Measurements from ENCODE around the gene RNF166.

Gene RNF166

DNA sequence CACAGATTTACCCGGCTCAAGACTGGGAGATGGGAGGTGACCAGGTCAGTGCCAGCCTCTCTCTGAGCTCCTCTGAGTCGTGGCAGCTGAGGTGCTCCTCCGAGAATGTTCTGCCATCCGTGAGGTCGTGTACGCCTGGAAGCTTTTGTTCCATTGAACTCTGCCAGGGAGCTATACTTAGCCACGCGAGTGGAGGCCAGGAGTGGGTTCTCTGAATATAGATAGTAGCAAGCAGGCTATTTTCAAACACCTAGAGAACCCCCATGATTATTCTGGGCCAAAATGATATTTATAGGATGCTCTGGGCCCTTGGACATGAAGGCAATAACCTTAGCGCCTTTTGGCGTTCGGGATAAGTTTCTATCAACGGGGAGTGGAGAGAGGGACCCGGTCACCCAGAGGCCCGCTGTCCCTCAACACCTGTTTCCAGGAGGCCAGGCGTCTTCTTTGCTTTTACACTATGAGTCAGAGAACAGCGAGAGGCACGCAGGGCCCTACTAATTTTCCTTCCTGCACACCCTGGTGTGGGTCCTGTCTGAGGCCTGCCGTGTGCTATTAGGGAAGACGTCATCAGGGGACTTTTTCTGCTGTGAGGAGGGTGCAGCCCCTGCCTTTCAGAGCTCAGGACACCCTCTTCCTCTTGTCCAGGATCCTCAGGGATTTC, 32.4 kb downstream of the RNF166 start:
- TF ChIP-seq YY1 (IDR thresholded peaks at IDR 0.05; ENCODE audit: low read depth): no peak
- TF ChIP-seq TAF1 (IDR thresholded peaks at IDR 0.05; ENCODE audit: low read depth): no peak
- TF ChIP-seq RAD21 (IDR thresholded peaks at IDR 0.05; ENCODE audit: low read depth): no peak
- no peak for TF ChIP-seq TEAD4 (IDR thresholded peaks at IDR 0.05)
- no peak for TF ChIP-seq ZBTB7A (IDR thresholded peaks at IDR 0.05; ENCODE audit: low read depth)
- TF ChIP-seq TCF12 (IDR thresholded peaks at IDR 0.05; ENCODE audit: low read depth): no peak
- TF ChIP-seq, protein P1, sequence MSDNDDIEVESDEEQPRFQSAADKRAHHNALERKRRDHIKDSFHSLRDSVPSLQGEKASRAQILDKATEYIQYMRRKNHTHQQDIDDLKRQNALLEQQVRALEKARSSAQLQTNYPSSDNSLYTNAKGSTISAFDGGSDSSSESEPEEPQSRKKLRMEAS (IDR thresholded peaks at IDR 0.05): no peak
- TF ChIP-seq CEBPB (IDR thresholded peaks at IDR 0.05): no peak
- no peak for TF ChIP-seq NFIC (IDR thresholded peaks at IDR 0.05)
- TF ChIP-seq EGR1 (IDR thresholded peaks at IDR 0.05): no peak
- TF ChIP-seq EP300 (IDR thresholded peaks at IDR 0.05; ENCODE audit: borderline replicate concordance): no peak
- no peak for TF ChIP-seq FOXM1 (IDR thresholded peaks at IDR 0.05; ENCODE audit: borderline replicate concordance, low read depth)
- TF ChIP-seq, protein P2, sequence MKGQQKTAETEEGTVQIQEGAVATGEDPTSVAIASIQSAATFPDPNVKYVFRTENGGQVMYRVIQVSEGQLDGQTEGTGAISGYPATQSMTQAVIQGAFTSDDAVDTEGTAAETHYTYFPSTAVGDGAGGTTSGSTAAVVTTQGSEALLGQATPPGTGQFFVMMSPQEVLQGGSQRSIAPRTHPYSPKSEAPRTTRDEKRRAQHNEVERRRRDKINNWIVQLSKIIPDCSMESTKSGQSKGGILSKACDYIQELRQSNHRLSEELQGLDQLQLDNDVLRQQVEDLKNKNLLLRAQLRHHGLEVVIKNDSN (IDR thresholded peaks at IDR 0.05): no peak
- no peak for TF ChIP-seq CREB1 (IDR thresholded peaks at IDR 0.05; ENCODE audit: low read depth)
- TF ChIP-seq, protein P3, sequence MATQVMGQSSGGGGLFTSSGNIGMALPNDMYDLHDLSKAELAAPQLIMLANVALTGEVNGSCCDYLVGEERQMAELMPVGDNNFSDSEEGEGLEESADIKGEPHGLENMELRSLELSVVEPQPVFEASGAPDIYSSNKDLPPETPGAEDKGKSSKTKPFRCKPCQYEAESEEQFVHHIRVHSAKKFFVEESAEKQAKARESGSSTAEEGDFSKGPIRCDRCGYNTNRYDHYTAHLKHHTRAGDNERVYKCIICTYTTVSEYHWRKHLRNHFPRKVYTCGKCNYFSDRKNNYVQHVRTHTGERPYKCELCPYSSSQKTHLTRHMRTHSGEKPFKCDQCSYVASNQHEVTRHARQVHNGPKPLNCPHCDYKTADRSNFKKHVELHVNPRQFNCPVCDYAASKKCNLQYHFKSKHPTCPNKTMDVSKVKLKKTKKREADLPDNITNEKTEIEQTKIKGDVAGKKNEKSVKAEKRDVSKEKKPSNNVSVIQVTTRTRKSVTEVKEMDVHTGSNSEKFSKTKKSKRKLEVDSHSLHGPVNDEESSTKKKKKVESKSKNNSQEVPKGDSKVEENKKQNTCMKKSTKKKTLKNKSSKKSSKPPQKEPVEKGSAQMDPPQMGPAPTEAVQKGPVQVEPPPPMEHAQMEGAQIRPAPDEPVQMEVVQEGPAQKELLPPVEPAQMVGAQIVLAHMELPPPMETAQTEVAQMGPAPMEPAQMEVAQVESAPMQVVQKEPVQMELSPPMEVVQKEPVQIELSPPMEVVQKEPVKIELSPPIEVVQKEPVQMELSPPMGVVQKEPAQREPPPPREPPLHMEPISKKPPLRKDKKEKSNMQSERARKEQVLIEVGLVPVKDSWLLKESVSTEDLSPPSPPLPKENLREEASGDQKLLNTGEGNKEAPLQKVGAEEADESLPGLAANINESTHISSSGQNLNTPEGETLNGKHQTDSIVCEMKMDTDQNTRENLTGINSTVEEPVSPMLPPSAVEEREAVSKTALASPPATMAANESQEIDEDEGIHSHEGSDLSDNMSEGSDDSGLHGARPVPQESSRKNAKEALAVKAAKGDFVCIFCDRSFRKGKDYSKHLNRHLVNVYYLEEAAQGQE (IDR thresholded peaks at IDR 0.05; ENCODE audit: low read depth): no peak

DNA sequence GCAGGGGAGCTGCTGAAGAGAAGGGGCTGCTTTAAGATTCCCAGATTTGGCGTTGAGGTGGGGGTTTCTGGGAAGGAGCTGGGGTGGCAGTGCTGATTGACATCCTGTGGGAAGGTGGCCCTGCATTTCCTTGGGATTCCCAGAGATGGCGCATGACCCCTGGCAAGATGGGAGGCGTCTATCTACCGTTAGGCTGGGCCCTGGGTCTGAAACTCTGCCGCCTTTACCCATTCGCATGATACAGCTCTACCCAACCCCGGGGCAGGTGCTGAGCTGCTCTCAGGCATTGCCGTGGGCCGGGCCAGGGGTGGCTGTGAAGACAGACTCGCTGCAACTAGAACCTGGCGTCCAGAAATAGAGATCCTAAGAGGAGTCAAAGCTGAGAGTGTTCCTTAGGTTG, 33.4 kb downstream of the RNF166 start:
- TF ChIP-seq, protein P2 (IDR thresholded peaks at IDR 0.05): no peak
- peak; percentile 29; the same call in 1 of the 2 replicates for TF ChIP-seq RAD21 (IDR thresholded peaks at IDR 0.05; ENCODE audit: low read depth)

DNA sequence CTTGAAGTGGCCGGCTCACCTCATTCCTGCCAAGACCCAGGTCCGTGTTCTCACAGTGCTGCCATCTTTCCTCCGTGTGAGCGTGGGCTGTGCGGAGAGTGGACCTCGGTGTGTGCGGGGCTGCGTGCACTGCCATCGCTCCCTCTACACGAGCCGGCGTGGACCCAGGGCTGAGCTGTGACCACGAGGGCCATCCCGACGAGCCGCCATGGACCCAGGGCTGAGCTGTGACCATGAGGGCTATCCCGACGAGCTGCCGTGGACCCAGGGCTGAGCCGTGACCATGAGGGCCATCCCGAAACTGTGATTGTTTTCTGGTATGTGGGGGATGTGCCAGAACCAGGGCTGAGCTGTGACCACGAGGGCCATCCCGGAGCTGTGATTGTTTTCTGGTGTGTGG, 34.4 kb downstream of the RNF166 start:
- TF ChIP-seq, protein P3 (IDR thresholded peaks at IDR 0.05; ENCODE audit: low read depth): no peak
- no peak for TF ChIP-seq YY1 (IDR thresholded peaks at IDR 0.05; ENCODE audit: low read depth)
- no peak for TF ChIP-seq RAD21 (IDR thresholded peaks at IDR 0.05; ENCODE audit: low read depth)
- TF ChIP-seq ZBTB7A (IDR thresholded peaks at IDR 0.05; ENCODE audit: low read depth): no peak
- TF ChIP-seq, protein P2 (IDR thresholded peaks at IDR 0.05): no peak
- TF ChIP-seq TEAD4 (IDR thresholded peaks at IDR 0.05): no peak
- TF ChIP-seq, protein P1 (IDR thresholded peaks at IDR 0.05): no peak
- TF ChIP-seq CEBPB (IDR thresholded peaks at IDR 0.05): no peak
- no peak for TF ChIP-seq TAF1 (IDR thresholded peaks at IDR 0.05; ENCODE audit: low read depth)
- no peak for TF ChIP-seq EGR1 (IDR thresholded peaks at IDR 0.05)
- no peak for TF ChIP-seq TCF12 (IDR thresholded peaks at IDR 0.05; ENCODE audit: low read depth)
- TF ChIP-seq FOXM1 (IDR thresholded peaks at IDR 0.05; ENCODE audit: borderline replicate concordance, low read depth): no peak
- TF ChIP-seq EP300 (IDR thresholded peaks at IDR 0.05; ENCODE audit: borderline replicate concordance): no peak
- no peak for TF ChIP-seq CREB1 (IDR thresholded peaks at IDR 0.05; ENCODE audit: low read depth)
- no peak for TF ChIP-seq NFIC (IDR thresholded peaks at IDR 0.05)

DNA sequence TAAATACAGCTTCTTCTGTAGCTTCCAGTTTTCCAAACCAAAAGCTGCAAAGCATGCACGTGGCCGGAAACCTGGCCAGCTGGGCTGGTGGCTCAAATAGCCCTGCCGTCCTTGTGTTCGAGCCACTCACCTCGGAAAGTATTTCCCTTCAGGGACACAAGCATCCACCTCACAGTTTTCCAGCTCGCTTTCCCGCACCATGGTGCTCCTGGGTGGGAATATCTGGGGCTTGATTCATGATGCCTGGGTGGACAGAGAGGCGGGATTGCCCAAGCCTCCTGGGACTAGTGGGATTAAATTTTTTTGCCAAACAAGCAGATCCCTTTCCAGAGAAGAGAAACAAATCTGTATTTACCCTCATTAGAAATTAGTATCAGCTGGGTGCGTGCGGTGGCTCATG, 36.2 kb downstream of the RNF166 start:
- TF ChIP-seq, protein P1 (IDR thresholded peaks at IDR 0.05): no peak
- no peak for TF ChIP-seq TEAD4 (IDR thresholded peaks at IDR 0.05)
- TF ChIP-seq RAD21 (IDR thresholded peaks at IDR 0.05; ENCODE audit: low read depth): no peak

DNA sequence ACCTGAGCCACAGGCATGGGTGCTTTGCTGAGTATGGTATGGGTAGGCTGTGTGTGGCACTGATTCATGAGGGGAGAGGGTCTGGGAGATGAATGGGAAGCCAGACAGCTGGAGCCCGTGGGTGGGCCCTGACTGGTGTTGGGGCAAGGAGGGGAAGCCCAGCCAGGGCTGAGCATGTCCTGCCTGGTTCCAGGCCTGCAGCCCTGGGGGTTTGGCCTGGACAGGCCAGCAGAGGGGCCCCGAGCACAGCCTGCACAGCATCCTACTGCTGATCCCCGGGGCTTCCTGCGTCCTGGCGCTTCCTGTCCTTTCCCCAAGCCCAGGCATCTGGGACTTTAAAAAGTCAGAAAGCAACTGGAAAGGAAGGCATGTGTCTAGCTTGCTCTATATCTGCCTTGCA, 38.7 kb downstream of the RNF166 start:
- TF ChIP-seq EGR1 (IDR thresholded peaks at IDR 0.05) (no peak), FOXM1 (IDR thresholded peaks at IDR 0.05; ENCODE audit: borderline replicate concordance, low read depth) (no peak), YY1 (IDR thresholded peaks at IDR 0.05; ENCODE audit: low read depth) (no peak), TAF1 (IDR thresholded peaks at IDR 0.05; ENCODE audit: low read depth) (no peak), RAD21 (IDR thresholded peaks at IDR 0.05; ENCODE audit: low read depth) (no peak), TEAD4 (IDR thresholded peaks at IDR 0.05) (no peak), CREB1 (IDR thresholded peaks at IDR 0.05; ENCODE audit: low read depth) (no peak), CEBPB (IDR thresholded peaks at IDR 0.05) (no peak)

Data from Ishikawa (cell line).